Uterine smooth muscle cell (primary cell): Measurements from ENCODE around the gene PRAMEF17. TPM values are rescaled to one million over a fixed set of nuclear protein-coding genes. Genes with fewer than 3 reads are reported as not detected.

Experiments used
- total RNA-seq: library from RNA; depleted of rRNA; stranded (reverse); fragments of >200 nt; gene quantifications from 2 replicates; pipeline ENCODE4 v1.2.3, GENCODE V29; 2014

The PRAMEF17 gene, protein sequence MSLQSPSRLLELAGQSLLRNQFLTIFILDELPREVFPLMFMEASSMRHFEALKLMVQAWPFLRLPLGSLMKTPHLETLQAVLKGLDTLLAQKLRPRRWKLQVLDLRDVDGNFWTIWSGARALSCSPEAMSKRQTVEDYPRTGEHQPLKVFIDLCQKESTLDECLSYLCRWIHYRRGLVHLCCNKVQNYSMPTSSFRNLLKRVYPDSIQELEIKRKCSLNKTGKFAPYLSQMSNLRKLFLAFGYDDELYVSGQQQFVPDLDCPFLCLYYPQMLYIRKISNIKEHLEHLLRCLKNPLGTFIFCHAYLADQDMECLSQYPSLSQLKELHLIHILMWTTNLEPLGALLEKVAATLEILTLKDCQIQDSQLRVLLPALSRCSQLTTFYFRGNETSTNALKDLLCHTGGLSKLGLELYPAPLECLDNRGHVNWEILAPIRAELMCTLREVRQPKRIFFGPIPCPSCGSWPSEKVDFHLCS
- not detected in 2 replicates for total RNA-seq

DNA sequence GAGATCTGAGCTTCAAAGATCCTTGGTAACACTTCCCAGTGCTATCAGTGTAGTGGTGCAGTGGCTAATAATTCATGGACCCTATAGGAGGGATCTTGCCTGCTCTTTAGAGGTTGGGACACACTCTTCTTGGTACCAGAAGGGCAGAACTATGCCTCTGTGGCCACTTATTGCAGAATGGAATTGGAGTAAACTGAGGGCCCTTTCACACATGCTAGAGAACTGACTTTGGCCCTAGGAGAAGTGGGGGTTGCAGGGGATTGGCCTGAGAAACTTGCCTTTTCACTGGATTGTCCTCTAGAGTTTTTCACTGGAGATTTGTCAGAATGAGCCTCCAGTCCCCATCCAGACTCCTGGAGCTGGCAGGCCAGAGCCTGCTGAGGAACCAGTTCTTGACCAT, at the start of gene PRAMEF17:
Gene PRAMEF17, plus strand, starts transcription at position 301 of the 400 bp plus-strand sequence. Its CDS starts 26 bp downstream, at position 327.

DNA sequence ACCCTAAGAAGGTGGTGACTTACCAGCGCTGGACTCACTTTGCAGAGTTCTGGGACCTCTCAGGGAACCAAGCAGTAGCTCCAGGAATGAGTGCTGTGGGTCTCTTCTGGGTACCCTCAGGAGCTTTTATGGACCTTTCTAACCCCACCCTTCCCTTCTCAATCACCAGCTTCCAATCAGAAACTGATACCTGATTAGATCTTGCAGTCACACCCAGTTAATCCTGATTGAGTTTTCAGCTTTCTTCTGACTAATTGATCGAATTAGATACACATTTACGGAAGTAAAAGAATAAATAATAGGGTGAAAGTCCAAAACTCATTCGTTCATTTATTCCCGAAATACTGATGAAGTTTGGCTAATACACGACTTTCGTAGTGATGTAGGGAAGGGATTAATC, 42.4 kb upstream of the PRAMEF17 start, which contains the start of gene PRAMEF14:
Gene PRAMEF14, minus strand, starts transcription at position 101 of the 400 bp plus-strand sequence. CDS start 1,820 bp downstream, outside the sequence.

DNA sequence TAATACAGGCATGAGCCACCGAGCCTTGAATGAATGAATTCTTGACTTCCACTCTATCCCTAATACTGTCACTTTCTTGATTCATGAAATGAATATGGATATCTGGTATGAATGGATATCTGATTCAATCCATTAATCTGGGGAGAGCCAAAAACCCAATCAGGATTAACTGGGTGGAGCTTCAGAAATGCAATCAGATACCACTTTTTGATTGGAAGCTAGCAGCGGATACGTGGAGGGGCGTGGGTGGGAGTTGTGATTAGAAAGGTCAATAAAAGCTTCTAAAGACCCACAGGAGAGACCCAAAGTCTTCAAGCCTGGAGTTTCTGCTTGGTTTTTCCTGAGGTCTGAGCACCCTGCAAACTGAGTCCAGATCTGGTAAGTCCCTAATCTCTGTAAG, 20.7 kb downstream of the PRAMEF17 start, which contains the start of gene PRAMEF20:
Gene PRAMEF20, plus strand, starts transcription at position 301 of the 400 bp plus-strand sequence. CDS start 5,905 bp downstream, outside the sequence.

Other genes starting within 250 kb of the PRAMEF17 start
- not detected in 2 replicates for gene PRAMEF26, start 233.6 kb upstream of the PRAMEF17 start, total RNA-seq
- not detected in 2 replicates for gene HNRNPCL4, start 224.0 kb upstream of the PRAMEF17 start, total RNA-seq
- not detected in 2 replicates for gene PRAMEF9, start 217.8 kb upstream of the PRAMEF17 start, total RNA-seq
- gene PRAMEF13, start 188.2 kb upstream of the PRAMEF17 start, total RNA-seq, result not detected in 2 replicates
- gene PRAMEF18, start 163.5 kb upstream of the PRAMEF17 start, total RNA-seq, result not detected in 2 replicates
- not detected in 2 replicates for gene PRAMEF5, start 135.4 kb upstream of the PRAMEF17 start, total RNA-seq
- gene PRAMEF8, start 104.5 kb upstream of the PRAMEF17 start, total RNA-seq, result not detected in 2 replicates
- gene PRAMEF33, start 86.1 kb upstream of the PRAMEF17 start, total RNA-seq, result not detected in 2 replicates
- gene PRAMEF15, start 74.1 kb upstream of the PRAMEF17 start, total RNA-seq, result not detected in 2 replicates
- not detected in 2 replicates for gene PRAMEF14, start 42.5 kb upstream of the PRAMEF17 start, total RNA-seq
- not detected in 2 replicates for gene PRAMEF19, start 17.7 kb upstream of the PRAMEF17 start, total RNA-seq
- not detected in 2 replicates for gene PRAMEF20, start 20.8 kb downstream of the PRAMEF17 start, total RNA-seq
- gene LRRC38, start 124.4 kb downstream of the PRAMEF17 start, total RNA-seq, result 0.50 TPM in 1 of 2 replicates, not detected in the other
- gene PDPN, start 194.2 kb downstream of the PRAMEF17 start, total RNA-seq, result 1.5 and 15.9 TPM in 2 replicates